K562 (cell line): ENCODE measurements around the gene POLRMT. TPM values are rescaled to one million over a fixed set of nuclear protein-coding genes. Genes with fewer than 3 reads are reported as not detected.

Experiments used
- ASH1L ChIP-seq: fragments of 450-650 bp; IDR thresholded peaks from 2 replicates; pipeline ENCODE4 v1.6.1; 2018; ENCODE audit warnings: borderline replicate concordance, mild to moderate bottlenecking, low read depth; ENCODE audit not compliant: partially characterized antibody
- HOXB6 ChIP-seq: fragments of 250-450 bp; sonication (Bioruptor Pico); IDR thresholded peaks from 2 replicates; pipeline ENCODE4 v1.5.1; 2022; ENCODE audit warnings: mild to moderate bottlenecking, borderline replicate concordance
- KDM2B ChIP-seq: fragments of 250-450 bp; sonication (Bioruptor Pico); IDR thresholded peaks from 2 replicates; pipeline ENCODE4 v1.8.0; 2021; ENCODE audit warnings: mild to moderate bottlenecking, moderate library complexity
- TAF15 ChIP-seq: fragments of 200-400 bp; formaldehyde crosslinking; IDR thresholded peaks from 2 replicates; pipeline ENCODE4 v1.6.1; 2017; ENCODE audit warnings: mild to moderate bottlenecking, low read depth, low read length, moderate library complexity
- TCF3 ChIP-seq: sonication (generic); formaldehyde crosslinking; IDR thresholded peaks from 2 replicates; pipeline ENCODE4 v1.4.0; 2020; ENCODE audit warnings: mild to moderate bottlenecking, missing genetic modification reagents
- polyA plus RNA-seq, 8 experiments: library from polyadenylated mRNA; depleted of rRNA in 4 of 8; stranded (reverse) in 5 of 8; unstranded in 3 of 8; fragments of >200 nt; fragmentation: Nextera tagmentation in 2 of 8; fragmentation: Illumina TruSeq in 1 of 8; extraction: Ambion mirVana in 2 of 8; extraction: Trizol in 1 of 8; gene quantifications; 2 replicates each; pipeline versions ENCODE4 v1.2.1 to v1.2.3, GENCODE V29; 2011 to 2014; ENCODE audit warnings: inconsistent platforms in 1 of 8, missing spikeins in 1 of 8
- total RNA-seq, 7 experiments: library from RNA; depleted of rRNA in 6 of 7; stranded (reverse); fragments of >200 nt in 6 of 7; fragmentation: Illumina TruSeq in 2 of 7; extraction: Trizol in 2 of 7; gene quantifications; 2 replicates each; pipeline versions ENCODE4 v1.2.1 to v1.2.3, GENCODE V29; 2011 to 2021; ENCODE audit warnings: low replicate concordance in 1 of 7
- TF ChIP-seq, protein P1 (sequence below): fragments of 250-450 bp; sonication (Bioruptor Pico); IDR thresholded peaks from 2 replicates; pipeline ENCODE4 v1.4.0; 2020
- TF ChIP-seq, protein P2 (sequence below): sonication (generic); formaldehyde crosslinking; IDR thresholded peaks from 2 replicates; pipeline ENCODE4 v1.8.1; 2023; ENCODE audit warnings: mild to moderate bottlenecking, missing genetic modification reagents
- TF ChIP-seq, protein P3 (sequence below): fragments of 450-650 bp; IDR thresholded peaks from 2 replicates; pipeline ENCODE4 v1.6.1; 2017; ENCODE audit warnings: antibody characterized with exemption, mild to moderate bottlenecking
- TF ChIP-seq, protein P4 (sequence below): IDR thresholded peaks from 2 replicates; pipeline ENCODE4 v1.6.1; 2011; ENCODE audit not compliant: insufficient read length; ENCODE audit errors: extremely low read depth
- TF ChIP-seq, protein P5 (sequence below): fragments of 150-350 bp; IDR thresholded peaks from 2 replicates; pipeline ENCODE4 v1.6.1; 2014; ENCODE audit warnings: low read depth, mild to moderate bottlenecking, low read length, borderline replicate concordance

Gene POLRMT
- total and polyA plus RNA-seq, 9 of the 15 experiments (the other 6 are each of a cell fraction or from before 2014, with no cell fraction given): 30.3 to 144 (median 68.0) TPM

DNA sequence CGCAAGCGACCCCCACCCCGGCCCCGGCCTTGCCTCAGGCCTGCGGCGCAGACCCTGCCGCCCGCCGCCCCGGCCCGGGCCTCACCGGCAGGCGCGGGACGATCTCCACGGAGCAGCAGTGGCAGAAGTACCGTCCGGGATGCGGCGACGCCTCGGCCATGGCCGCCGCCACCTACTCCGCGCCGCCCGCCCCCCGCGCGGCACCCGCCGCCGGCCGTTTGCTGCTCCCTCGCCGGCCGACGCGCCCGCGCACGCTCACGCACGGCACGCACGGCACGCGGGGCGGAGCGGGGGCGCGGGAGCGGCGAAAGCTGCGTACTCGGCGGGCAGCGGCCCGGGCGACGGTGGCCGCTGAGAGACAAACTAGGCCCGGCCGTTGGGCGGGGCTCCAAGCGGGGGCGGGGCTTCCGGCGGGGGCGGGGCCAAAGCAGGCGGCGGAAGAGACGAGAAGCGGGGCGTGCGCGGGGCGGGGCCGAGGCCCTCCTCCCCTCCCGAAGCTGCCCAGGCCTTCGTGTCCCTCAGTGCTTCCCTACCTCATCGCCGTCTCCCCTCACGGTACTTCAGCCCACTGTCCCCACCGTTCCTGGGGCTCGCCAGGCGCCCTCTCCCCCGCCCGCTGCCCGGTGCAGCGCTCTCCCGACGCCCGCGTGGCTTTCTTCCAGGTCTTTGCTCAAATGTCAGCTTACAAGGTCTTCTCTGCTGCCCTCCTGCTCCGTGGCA lies 29.8 kb upstream of the POLRMT start, which contains the start of gene RNF126 (continued):
- TF ChIP-seq, protein P1, sequence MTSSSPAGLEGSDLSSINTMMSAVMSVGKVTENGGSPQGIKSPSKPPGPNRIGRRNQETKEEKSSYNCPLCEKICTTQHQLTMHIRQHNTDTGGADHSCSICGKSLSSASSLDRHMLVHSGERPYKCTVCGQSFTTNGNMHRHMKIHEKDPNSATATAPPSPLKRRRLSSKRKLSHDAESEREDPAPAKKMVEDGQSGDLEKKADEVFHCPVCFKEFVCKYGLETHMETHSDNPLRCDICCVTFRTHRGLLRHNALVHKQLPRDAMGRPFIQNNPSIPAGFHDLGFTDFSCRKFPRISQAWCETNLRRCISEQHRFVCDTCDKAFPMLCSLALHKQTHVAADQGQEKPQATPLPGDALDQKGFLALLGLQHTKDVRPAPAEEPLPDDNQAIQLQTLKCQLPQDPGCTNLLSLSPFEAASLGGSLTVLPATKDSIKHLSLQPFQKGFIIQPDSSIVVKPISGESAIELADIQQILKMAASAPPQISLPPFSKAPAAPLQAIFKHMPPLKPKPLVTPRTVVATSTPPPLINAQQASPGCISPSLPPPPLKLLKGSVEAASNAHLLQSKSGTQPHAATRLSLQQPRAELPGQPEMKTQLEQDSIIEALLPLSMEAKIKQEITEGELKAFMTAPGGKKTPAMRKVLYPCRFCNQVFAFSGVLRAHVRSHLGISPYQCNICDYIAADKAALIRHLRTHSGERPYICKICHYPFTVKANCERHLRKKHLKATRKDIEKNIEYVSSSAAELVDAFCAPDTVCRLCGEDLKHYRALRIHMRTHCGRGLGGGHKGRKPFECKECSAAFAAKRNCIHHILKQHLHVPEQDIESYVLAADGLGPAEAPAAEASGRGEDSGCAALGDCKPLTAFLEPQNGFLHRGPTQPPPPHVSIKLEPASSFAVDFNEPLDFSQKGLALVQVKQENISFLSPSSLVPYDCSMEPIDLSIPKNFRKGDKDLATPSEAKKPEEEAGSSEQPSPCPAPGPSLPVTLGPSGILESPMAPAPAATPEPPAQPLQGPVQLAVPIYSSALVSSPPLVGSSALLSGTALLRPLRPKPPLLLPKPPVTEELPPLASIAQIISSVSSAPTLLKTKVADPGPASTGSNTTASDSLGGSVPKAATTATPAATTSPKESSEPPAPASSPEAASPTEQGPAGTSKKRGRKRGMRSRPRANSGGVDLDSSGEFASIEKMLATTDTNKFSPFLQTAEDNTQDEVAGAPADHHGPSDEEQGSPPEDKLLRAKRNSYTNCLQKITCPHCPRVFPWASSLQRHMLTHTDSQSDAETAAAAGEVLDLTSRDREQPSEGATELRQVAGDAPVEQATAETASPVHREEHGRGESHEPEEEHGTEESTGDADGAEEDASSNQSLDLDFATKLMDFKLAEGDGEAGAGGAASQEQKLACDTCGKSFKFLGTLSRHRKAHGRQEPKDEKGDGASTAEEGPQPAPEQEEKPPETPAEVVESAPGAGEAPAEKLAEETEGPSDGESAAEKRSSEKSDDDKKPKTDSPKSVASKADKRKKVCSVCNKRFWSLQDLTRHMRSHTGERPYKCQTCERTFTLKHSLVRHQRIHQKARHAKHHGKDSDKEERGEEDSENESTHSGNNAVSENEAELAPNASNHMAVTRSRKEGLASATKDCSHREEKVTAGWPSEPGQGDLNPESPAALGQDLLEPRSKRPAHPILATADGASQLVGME (CRISPR knock-in tag): no peak
- TF ChIP-seq KDM2B (CRISPR knock-in tag) (no peak), TCF3 (CRISPR knock-in tag) (no peak), ASH1L (no peak), TAF15 (no peak), HOXB6 (CRISPR knock-in tag) (no peak)
- TF ChIP-seq, protein P2, sequence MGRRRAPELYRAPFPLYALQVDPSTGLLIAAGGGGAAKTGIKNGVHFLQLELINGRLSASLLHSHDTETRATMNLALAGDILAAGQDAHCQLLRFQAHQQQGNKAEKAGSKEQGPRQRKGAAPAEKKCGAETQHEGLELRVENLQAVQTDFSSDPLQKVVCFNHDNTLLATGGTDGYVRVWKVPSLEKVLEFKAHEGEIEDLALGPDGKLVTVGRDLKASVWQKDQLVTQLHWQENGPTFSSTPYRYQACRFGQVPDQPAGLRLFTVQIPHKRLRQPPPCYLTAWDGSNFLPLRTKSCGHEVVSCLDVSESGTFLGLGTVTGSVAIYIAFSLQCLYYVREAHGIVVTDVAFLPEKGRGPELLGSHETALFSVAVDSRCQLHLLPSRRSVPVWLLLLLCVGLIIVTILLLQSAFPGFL: no peak
- TF ChIP-seq, protein P3, sequence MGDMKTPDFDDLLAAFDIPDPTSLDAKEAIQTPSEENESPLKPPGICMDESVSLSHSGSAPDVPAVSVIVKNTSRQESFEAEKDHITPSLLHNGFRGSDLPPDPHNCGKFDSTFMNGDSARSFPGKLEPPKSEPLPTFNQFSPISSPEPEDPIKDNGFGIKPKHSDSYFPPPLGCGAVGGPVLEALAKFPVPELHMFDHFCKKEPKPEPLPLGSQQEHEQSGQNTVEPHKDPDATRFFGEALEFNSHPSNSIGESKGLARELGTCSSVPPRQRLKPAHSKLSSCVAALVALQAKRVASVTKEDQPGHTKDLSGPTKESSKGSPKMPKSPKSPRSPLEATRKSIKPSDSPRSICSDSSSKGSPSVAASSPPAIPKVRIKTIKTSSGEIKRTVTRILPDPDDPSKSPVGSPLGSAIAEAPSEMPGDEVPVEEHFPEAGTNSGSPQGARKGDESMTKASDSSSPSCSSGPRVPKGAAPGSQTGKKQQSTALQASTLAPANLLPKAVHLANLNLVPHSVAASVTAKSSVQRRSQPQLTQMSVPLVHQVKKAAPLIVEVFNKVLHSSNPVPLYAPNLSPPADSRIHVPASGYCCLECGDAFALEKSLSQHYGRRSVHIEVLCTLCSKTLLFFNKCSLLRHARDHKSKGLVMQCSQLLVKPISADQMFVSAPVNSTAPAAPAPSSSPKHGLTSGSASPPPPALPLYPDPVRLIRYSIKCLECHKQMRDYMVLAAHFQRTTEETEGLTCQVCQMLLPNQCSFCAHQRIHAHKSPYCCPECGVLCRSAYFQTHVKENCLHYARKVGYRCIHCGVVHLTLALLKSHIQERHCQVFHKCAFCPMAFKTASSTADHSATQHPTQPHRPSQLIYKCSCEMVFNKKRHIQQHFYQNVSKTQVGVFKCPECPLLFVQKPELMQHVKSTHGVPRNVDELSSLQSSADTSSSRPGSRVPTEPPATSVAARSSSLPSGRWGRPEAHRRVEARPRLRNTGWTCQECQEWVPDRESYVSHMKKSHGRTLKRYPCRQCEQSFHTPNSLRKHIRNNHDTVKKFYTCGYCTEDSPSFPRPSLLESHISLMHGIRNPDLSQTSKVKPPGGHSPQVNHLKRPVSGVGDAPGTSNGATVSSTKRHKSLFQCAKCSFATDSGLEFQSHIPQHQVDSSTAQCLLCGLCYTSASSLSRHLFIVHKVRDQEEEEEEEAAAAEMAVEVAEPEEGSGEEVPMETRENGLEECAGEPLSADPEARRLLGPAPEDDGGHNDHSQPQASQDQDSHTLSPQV: no peak; the same call in 1 of the 2 replicates
- TF ChIP-seq, protein P4, sequence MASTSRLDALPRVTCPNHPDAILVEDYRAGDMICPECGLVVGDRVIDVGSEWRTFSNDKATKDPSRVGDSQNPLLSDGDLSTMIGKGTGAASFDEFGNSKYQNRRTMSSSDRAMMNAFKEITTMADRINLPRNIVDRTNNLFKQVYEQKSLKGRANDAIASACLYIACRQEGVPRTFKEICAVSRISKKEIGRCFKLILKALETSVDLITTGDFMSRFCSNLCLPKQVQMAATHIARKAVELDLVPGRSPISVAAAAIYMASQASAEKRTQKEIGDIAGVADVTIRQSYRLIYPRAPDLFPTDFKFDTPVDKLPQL: no peak
- TF ChIP-seq, protein P5, sequence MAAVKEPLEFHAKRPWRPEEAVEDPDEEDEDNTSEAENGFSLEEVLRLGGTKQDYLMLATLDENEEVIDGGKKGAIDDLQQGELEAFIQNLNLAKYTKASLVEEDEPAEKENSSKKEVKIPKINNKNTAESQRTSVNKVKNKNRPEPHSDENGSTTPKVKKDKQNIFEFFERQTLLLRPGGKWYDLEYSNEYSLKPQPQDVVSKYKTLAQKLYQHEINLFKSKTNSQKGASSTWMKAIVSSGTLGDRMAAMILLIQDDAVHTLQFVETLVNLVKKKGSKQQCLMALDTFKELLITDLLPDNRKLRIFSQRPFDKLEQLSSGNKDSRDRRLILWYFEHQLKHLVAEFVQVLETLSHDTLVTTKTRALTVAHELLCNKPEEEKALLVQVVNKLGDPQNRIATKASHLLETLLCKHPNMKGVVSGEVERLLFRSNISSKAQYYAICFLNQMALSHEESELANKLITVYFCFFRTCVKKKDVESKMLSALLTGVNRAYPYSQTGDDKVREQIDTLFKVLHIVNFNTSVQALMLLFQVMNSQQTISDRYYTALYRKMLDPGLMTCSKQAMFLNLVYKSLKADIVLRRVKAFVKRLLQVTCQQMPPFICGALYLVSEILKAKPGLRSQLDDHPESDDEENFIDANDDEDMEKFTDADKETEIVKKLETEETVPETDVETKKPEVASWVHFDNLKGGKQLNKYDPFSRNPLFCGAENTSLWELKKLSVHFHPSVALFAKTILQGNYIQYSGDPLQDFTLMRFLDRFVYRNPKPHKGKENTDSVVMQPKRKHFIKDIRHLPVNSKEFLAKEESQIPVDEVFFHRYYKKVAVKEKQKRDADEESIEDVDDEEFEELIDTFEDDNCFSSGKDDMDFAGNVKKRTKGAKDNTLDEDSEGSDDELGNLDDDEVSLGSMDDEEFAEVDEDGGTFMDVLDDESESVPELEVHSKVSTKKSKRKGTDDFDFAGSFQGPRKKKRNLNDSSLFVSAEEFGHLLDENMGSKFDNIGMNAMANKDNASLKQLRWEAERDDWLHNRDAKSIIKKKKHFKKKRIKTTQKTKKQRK: no peak
